Tibial nerve (tissue), 3 donors: ENCODE results near the gene VAT1L.

Experiments
- CTCF ChIP-seq, 5 experiments: fragments of 200-600 bp in 3 of 5; fragments of 450-650 bp in 2 of 5; sonication (generic) in 3 of 5; IDR thresholded peaks; one replicate each; pipeline ENCODE4 v1.5.1; 2016 to 2019; ENCODE audit warnings: antibody characterized with exemption in 5 of 5, mild to moderate bottlenecking in 3 of 5, moderate library complexity in 2 of 5
- POLR2A ChIP-seq, 2 donors: fragments of 450-650 bp; IDR thresholded peaks; one replicate each; pipeline ENCODE4 v1.6.1; 2017; ENCODE audit warnings: antibody characterized with exemption in 2 of 2, mild to moderate bottlenecking in 2 of 2, moderate library complexity in 2 of 2

GRCh38 chr16:77856438-77857160 lies 68.2 kb downstream of the VAT1L start:
- TF ChIP-seq CTCF (IDR thresholded peaks at IDR 0.05) (no peak), POLR2A (IDR thresholded peaks at IDR 0.05) (no peak)
